HG03354 (cell line): ENCODE results near the gene TLE5.
"Not testable (repeated sequence)": the region's sequence is repeated elsewhere in the genome, so short reads cannot be mapped to it uniquely, and the experiment has no call there.

ENCODE experiments used
- ATAC-seq: cut with Tn5 transposase; IDR thresholded peaks from one replicate; pipeline ENCODE4 v1.9.1; 2021; ENCODE audit warnings: mild to moderate bottlenecking; ENCODE audit not compliant: unreplicated experiment, poor library complexity, severe bottlenecking

The TLE5 gene

DNA sequence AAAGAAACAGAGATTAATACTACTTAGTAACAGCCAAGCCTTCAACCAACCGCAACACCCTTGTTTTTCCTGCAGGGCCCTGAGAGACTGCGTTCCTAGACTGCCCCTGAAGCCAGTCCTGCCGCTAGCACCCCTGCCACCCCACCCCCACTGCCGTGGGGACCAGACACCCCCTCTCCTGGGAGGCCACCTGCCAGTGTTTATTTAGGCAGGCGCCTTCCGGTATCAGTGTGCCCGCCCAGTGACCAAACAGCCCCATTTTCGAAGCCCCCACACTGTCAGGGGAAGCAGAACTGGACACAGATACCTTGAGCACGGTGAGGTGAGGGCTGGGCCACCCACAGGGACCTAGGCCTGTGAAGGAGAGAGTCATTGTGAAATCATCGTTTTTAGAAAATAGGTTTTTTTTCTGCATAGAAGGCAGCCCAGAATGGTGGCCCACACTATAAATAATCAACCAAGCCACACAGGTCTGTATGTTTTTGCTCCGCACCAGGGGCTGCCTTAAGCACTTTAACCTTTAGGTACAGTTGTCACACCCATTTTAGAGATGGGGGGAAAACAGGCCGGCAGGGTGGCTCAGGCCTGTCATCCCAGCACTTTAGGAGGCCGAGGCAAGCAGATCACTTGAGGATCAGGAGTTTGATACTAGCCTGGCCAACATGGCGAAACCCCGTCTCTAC lies 3.5 kb upstream of the TLE5 start:
- peak; percentile 64 for ATAC-seq

DNA sequence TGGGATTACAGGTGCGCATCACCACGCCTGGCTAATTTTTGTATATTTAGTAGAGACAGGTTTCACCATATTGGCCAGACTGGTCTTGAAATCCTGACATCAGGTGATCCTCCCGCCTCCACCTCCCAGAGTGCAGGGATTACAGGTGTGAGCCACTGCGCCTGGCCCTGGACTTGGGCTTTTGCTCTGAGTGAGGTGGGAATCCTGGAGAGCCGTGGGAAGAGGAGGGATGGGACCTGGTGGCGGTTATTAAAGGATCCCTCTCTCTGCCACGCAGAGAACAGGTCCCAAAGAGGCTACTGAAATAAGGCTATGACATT lies 1.7 kb upstream of the TLE5 start:
- ATAC-seq: no peak

DNA sequence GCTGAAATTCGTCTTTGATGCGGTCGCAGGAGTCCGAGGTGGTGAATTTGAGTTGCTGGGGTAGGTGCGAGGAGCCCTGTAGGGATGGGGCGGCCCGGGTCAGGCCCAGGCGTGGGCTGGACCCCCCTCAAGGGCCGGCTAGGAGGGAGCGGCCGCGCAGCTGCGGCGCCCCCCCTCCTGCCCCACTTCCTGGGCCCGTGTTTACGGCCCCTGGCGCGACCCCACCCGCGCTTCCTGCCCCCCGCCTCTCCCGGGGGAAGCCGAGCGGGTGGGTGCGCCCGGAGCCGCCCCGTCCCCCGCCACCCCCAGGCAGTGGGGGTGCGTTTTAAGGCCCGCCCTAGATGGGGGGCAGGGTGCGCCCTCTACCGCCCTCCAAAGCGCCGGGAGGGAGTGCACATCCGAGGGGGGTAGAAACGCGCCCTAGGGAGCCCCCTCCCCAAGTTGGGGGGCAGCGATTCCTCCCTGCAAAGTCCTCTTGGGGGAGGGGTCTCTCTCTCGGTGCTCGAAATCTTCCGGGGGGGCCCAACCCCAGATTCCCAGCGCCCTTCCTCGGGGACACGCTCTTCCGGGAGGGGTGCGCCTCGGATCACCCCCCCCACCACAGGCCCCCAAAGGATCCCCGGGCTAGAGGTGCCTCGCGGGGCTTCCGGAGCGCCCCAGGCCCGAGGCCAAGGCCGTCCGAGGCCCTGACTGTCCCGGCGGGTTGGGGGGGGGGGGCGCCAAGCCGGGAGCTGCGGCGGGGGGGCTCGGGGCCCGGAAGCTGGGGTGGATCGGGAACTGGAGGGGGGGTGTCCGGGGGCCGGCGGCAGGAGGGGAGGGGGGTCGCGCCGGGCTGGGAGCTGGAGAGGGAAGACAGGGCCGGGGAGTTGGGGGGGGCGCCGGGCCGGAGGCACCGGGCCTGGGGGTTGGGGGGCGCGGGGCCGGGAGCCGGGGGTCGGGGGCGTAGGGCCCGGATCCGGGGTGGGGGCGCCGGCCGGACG lies 823 bp downstream of the TLE5 start:
- ATAC-seq: no peak

DNA sequence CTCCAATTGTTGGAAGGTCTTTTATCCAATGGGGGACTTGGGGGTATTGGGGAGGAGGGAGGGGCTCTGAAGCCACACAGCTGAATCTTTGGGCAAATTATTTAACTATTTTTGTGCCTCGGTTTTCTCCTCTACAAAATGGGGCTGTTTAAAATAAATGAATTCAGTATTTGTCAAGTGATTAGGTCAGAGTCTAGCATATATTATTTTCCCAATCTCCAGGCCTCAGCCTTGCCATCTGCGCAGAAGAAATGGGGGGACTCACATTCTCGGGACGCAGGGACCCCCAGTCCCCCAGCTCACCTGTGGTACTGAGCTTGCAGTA lies 1.5 kb downstream of the TLE5 start:
- no peak for ATAC-seq

DNA sequence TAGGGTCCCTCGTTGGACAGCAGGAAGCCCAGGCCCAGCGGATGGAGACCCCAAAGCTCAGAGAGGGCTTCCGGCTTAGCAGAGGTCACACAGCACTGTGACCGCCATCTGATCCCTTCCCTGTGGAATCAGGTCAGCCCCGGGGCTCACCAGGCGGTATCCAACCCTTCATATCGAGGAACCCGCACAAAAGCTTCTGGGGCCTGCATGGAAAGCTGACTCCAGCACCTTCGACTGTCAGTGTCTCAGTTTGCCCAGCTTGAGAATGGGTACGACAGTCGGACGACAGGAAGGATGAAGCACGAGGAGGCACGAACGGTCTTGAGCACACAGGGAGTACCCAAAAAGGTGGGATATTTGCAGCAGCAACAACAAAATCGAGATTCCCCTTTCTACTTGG lies 2.6 kb downstream of the TLE5 start:
- no peak for ATAC-seq

DNA sequence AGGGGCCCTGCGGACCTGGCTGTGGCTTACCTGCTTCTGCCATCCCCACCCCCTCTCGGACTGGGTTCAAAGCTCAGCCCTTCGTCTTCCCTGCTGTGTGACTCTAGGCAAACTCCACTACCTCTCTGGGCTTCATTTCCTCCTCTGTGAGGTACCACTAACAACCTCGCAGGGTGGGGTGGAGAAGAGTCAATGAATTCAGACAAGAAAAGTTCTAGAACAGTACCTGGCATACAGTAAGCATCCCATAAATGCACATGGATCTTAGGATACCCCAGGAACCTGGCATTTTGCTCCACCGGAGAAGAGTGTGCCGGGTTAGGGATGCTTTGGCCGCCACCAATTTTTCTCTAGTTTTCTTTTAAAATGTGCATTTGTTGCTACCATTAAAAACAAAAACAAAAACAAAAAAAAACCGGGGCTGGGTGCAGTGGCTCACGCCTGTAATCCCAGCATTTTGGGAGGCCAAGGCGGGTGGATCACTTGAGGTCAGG lies 3.4 kb downstream of the TLE5 start:
- no peak for ATAC-seq

DNA sequence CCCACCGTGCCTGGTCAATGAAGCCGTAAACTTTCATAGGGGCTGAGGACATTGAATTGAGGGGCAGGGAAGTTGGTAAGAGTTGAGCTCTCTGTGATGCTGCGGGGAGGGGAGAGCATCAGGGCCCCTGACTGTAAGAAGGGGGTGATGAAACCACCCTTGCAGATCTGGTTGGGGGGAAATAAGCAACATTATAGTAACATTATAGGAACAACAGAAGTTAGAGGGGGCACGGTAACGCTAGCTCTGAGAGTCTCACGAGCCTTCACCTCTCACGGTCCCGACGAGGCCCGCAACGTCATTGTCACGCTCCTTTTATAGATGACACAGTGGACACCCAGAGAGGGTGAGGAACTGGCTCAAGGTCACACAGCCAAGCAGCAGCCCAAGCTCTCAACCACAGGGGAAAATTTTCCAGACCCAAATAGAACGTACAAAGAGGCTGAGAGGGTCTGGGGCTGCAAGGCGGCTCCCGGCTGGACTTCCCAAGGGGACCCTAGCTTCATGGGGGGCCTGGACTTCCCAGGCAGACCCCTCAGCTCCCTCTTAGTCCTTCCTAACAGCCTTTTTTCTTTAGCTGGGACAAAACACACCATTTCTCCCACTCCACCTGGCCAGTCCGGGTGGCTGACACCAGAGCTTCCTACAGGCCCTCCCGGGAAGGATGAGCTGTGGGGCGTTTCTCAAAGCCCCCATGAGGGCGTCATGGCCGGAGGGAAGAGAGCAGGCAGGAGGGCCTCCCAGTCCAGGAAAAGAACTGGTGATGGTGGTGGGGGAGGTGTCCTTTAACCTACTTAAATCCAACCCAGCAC lies 4.1 kb downstream of the TLE5 start:
- ATAC-seq: no peak

DNA sequence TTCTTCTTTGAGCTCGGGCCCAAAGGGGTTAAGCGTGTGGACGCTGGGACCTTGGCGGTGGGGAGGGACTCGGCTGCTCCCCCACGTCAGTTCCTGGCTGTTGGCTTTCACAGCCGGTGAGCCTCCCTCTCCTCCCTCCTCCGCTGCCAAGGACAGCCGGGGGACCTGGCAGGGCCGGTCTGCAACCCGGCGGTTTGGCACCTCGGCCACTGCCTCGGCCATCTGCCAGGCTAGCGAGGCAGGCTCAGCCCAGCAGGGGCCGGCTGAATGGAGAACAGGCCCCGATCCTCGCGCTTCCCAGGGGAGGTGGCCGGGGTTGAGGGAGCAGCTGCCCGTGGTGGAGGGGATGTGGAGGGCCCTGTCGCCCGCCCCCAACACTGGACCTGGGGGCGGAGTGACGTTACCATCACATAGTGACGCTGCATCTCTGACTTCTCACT lies 5.0 kb downstream of the TLE5 start:
- ATAC-seq: no peak

DNA sequence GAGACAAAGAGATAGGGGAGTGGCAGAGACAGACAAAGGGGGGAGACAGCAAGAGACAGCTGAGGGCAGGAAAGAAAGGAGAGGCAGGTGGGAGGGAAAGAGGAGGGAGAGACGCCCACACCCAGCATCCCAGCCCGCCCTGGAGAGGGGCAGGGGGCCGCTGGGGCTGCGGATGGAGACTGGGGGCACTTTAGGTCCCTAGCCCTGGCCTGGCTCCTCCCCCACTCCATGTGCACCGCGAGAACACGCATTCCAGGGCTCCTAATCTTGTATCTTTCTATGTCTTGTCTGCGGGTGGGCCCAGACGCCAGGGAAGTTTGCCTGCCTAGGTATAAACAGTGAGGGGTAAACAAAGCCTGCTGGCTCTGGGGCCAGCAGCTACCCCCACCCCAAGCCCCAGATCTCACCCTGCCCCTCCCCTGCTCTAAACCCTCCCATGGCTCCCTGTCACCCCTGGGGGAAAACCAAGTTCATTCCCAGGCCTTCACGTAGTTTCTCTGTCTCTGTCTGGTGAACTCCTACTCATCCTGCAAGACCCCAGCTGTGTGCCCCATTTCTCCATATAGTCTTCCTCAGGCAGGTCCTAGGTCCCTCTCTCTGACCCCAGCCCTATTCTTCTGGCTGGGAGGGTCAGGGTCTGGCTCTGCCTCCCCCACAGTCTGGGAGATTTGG lies 5.7 kb downstream of the TLE5 start:
- no peak for ATAC-seq

DNA sequence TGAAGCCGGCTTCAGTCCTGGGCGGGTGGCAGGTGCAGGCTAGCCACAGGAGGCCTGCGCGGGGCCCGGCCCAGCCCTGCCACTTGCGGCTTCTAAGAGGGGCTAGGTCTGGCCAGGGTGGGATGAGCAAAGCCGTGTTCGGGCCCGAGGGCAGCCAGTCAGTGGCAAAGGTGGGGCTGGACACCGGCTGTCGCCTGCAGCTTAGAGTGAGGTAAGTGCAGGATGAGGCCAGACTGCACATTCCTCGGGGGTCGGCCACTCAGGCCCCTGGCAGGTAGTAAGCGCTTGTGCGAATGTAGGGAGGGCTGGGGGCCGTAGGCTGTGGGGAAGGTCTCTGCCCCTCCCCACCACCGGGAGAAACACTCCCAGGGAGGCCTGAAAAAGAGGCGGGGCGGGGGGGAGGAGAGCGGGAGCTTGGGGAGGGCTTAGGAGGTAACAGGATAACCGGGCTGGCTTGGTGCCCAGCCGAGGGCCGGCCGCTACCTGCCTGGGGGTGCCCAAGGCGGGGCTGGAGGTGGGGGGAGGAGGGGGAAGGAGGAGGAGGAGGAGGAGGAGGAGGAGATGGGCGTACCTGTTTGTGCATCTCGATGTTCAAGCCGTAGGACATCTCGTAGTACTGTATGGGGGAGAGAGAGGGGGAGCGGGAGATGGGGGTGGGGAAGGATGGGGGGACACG lies 6.4 kb downstream of the TLE5 start:
- no peak for ATAC-seq

DNA sequence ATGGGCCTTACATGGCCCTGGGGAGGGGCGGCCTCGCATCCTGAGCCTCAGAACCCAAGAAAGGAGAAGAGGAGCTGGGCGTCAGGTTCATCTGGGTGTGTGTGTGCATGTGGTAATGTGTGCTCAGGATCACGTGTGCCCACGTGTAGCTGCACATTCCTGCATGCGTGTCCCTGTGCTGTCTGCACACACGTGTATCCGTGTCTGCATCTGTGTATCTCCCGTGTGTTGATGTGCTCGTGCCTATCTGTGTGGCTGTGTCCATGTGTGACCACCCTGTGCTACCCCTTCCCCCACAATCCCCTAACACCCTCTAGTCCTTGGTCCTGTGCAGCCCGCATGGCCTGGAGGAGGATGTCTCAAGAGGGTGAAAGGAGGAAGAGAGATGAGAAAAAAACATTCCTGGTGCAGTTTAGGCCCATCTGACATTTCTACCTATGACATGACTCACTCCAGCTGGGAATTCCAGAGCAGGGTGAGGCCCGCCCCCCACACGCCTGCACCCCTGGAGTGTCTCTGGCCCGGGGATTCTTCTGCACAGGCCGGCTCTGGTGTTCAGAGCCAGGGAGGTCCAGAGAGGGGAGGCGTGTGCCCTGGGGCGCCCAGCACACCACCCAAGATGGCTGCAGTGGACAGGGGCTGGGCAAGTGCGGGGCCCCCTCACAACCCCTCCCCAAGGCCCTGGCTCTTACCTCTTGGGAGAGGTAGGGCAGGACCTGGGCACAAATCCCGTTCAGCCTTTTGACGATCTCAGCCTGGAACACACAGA lies 7.1 kb downstream of the TLE5 start:
- ATAC-seq: no peak

DNA sequence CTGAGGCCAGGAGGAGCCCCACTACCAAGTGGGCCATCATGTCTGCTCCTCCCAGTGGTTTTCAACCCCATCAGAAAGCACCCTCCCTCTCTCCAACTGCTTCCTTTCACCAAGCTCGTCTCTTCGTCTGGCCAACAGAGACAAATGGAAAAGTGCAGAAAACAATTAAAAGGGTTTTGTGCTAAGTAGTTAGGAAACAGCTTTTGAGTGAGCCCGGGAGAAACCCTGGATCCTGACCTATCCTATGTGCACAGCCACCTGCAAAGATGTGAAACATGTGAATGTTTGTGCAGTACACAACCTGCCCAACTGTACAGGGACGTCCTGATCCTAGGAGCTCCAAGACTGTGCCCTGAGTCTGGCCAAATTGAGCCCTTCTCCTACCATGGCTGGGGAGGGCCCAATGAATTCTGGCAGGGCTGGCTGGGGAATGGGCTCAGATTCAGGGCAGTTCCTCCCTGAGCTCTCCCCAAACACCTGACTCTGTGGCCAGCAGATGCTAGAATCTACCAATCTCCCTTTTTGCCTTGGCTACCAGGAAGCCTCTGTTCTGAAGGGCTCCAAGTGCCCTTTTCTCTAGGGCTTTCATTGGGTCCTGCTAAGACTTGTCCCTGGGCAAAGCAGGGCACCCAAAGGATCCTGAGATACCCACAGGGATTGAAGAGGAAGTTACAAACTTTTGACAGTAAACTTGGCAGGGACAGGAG lies 7.9 kb downstream of the TLE5 start:
- no peak for ATAC-seq

DNA sequence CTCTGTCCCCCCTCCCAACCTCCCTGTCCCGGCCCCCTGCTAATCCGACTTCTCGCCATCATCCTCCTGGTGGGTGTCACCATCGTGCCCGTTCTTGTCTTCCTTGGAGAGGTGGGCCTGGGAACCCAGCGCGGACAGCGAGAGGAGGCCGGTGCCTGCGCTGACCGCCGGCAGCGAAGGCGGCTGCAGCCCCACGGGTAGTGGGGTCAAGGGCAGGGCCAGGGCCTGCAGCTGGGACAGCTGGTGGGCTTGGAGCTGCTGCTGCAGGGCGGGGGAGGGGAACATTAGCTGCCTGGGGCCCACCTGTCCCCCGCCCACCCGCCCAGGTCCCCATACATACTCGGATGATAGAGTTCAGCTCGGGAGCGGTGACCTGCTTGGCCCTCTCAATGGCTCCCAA lies 8.5 kb downstream of the TLE5 start:
- ATAC-seq: no peak

DNA sequence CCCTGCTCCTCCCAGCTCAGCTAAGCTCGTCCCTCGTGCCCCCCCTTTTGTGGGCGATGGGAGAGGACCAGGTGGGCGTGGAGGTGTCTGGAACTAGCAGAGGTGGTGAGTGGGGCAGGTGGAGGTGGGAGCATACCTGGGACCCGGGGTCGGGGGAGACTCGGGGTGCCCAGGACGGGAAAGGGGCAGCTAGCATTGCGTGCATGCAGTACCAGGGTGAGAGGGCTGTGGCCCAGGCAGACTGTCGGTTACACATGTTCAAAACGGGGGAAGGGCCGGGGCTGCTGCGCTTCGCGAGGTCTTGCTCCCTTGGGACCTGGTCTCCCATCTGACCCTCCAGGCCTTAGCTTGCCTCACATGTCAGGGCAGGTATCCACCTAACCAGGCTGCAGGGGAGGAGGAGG lies 9.1 kb downstream of the TLE5 start:
- no peak for ATAC-seq

DNA sequence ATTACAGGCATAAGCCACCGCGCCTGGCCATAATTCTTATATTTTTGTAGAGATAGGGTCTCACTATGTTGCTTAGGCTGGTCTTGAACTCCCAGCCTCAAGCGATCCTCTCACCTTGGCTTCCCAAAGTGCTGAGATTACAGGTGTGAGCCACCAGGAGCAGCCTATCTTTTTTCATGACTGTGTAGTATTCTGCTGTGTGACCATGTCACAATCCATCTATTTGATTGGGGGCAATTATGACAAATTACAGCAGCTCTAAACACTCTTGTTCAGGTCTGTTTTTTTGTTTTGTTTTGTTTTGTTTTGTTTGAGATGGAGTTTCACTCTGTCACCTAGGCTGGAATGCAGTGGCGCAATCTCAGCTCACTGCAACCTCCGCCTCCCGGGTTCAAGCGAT lies 12.3 kb downstream of the TLE5 start:
- ATAC-seq: not testable (repeated sequence)

DNA sequence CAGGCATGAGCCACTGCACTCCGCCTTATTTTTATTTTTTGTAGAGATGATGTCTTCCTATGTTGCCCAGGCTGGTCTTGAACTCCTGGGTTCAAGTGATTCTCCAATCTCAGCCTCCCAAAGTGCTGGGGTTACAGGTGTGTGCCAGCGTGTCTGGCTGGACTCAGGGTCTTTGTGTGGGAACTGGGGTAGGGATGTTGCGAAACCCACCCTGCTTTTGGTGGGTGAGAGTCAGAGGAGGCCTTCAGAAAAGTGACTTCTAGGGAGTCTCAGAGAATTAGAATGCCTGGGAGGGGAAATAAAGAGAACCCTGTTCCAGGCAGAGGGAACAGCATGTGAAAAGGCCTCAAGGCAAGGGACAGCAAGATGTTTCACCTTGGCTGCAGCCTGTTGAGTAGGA lies 13.2 kb downstream of the TLE5 start:
- ATAC-seq: no peak

DNA sequence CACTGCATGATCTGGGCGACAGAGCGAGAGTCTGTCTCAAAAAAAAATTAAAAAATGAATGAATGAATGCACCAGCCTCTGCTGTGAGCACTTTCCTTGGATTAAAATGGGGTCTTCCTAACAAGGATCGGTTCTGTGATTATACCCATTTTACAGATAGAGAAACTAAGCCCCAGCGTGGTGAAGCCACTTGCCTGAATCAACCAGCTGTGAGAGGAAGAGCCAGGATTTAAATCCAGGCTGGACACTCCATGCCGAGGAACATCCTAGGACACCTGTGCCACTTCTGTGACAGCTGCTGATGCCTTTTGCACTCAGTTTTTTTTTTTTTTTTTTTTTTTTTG lies 14.1 kb downstream of the TLE5 start:
- ATAC-seq: no peak

DNA sequence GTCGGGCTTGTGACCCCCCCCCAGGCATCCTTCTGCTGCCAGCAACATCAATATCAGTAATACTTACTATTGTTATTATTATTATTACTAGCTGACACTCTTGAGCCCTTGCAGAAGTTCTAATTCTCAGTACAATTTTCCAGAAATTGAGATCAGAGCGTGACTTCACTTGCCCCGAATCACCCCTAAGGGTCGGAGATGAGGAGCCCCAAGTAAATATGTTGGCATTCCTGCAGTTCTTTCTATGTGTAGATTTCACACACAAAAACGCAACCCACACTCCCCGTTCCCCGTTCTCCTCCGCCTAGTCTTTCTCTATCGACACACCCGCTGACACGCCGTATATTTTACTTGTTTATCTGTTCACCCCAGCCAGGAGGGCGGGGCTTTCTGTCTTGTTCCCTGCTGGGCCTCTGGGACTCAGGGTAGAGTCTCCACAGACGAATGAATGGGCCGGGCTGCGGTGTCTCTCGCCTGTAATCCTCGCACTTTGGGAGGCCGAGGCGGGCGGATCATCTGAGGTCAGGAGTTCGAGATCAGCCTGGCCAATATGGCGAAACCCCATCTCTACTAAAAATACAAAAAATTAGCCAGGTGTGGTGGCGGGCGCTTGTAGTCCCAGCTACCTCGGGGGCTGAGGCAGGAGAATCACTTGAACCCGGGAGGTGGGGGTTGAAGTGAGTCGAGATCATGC lies 14.7 kb downstream of the TLE5 start:
- ATAC-seq: no peak
